GM12891 (cell line): ENCODE results near the gene UBAC1.

Experiments
- POLR2A ChIP-seq: IDR thresholded peaks from 2 replicates; pipeline ENCODE4 v1.6.1; 2011; ENCODE audit warnings: low read depth, low read length, control low read depth
- POLR2AphosphoS5 ChIP-seq: IDR thresholded peaks from 2 replicates; pipeline ENCODE4 v1.6.1; 2011; ENCODE audit warnings: low read depth, low read length, control low read depth
- POU2F2 ChIP-seq: IDR thresholded peaks from 2 replicates; pipeline ENCODE4 v1.6.1; 2011; ENCODE audit warnings: low read depth, mild to moderate bottlenecking, control low read depth, low read length, moderate library complexity
- SPI1 ChIP-seq: IDR thresholded peaks from 2 replicates; pipeline ENCODE4 v1.6.1; 2011; ENCODE audit warnings: low read depth, low read length, control low read depth
- TAF1 ChIP-seq: IDR thresholded peaks from 2 replicates; pipeline ENCODE4 v1.6.1; 2011; ENCODE audit warnings: low read depth, low read length, control low read depth

GRCh38 chr9:135993765-135994500, 32.8 kb upstream of the UBAC1 start:
- TF ChIP-seq POLR2AphosphoS5, result no peak
- TF ChIP-seq POLR2A, result no peak
- no peak for TF ChIP-seq TAF1
- TF ChIP-seq POU2F2, result no peak
- TF ChIP-seq SPI1, result no peak
